Measurements from ENCODE around the gene COL8A2.

Gene COL8A2

DNA sequence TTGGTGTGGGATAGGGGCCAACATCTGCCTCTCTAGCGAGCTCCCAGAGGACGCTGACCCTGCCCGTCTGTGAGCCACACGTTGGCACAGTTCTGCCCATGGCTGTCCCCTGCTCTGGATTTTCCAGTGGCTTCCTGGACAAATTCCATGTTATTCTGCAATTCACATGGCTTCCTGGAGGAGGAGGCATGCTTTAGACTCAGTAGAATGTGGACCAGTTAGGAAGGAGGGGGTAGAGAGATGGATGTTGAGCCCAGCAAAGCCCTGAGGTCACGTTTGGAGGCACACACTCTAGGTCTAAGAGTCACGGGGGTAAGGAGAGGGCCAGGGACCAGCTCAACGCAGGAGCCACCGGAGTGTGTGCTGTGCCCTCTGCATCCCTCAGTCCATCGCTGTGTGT, 12.2 kb downstream of the COL8A2 start:
- TF ChIP-seq, protein P1, sequence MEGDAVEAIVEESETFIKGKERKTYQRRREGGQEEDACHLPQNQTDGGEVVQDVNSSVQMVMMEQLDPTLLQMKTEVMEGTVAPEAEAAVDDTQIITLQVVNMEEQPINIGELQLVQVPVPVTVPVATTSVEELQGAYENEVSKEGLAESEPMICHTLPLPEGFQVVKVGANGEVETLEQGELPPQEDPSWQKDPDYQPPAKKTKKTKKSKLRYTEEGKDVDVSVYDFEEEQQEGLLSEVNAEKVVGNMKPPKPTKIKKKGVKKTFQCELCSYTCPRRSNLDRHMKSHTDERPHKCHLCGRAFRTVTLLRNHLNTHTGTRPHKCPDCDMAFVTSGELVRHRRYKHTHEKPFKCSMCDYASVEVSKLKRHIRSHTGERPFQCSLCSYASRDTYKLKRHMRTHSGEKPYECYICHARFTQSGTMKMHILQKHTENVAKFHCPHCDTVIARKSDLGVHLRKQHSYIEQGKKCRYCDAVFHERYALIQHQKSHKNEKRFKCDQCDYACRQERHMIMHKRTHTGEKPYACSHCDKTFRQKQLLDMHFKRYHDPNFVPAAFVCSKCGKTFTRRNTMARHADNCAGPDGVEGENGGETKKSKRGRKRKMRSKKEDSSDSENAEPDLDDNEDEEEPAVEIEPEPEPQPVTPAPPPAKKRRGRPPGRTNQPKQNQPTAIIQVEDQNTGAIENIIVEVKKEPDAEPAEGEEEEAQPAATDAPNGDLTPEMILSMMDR (IDR thresholded peaks at IDR 0.05; ENCODE audit: insufficient read depth, low read length, poor library complexity, severe bottlenecking): no peak
- DNase-seq (ENCODE audit: extremely low read depth, insufficient read length): no peak
- Histone ChIP-seq H3K27me3 (replicated peaks; ENCODE audit: control insufficient read depth, insufficient read depth, low read length) (no peaks in the 10 kb centered on the region; the same call in 1 of the 2 replicates), H3K36me3 (ENCODE audit: control insufficient read depth, insufficient read depth, low read length) (no peaks in the 10 kb centered on the region), H3K4me3 (replicated peaks; ENCODE audit: low read depth, low read length) (no peak overlapping the region)

DNA sequence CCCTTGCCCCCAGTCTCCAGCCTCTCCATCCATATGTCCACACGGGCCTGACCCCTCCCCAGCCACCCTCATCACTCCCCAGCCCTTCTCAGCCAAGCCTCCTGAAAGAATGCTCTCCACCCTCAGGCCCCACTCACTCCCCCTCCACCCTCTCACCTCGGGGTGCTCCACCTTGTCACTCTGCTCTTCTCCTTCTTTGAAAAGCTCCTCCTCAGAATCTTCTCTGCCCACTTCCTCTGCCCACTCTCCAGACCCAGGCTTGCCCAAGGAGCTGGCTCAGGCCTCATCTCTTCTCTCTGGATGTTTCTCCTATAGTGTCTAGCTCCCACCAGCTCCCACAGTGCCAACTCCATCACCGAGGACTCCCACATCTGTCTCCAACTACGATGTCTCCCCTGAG, 13.9 kb downstream of the COL8A2 start:
- H3K36me3 ChIP-seq (ENCODE audit: control insufficient read depth, insufficient read depth, low read length): no peaks in the 10 kb centered on the region
- H3K4me3 ChIP-seq (replicated peaks; ENCODE audit: low read depth, low read length): no peak overlapping the region
- TF ChIP-seq, protein P1 (IDR thresholded peaks at IDR 0.05; ENCODE audit: insufficient read depth, low read length, poor library complexity, severe bottlenecking): no peak
- no peak for DNase-seq (ENCODE audit: extremely low read depth, insufficient read length)
- no peaks in the 10 kb centered on the region; the same call in 1 of the 2 replicates for H3K27me3 ChIP-seq (replicated peaks; ENCODE audit: control insufficient read depth, insufficient read depth, low read length)

DNA sequence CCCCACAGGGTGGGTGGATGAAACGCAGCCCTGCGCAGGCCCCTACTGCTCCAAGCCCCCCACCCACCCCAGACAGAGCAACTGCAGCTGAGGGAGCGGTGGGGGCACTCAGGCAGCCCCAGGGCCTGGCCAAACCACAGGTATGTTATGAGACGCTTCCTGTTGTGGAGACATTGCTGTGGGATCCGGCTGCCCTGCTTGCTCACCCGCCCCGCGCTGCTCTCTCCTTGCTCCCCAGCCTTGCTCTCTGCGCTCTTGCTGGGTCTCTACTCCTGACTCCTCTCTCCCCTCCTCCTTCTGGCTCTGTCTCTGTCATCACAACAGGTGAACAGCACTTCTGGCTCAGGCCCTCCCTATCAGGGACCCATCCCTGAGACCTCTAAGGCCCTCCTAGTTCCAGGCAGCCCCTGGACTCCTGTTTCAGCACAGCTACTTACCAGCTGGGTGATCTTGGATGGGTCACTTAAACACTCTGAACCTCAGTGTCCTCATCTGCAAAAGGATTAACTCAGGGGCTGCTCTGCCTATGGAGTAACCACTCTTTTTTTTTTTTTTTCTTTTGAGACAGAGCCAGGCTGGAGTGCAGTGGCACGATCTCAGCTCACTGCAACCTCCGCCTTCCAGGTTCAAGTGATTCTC, 15.9 kb downstream of the COL8A2 start:
- no peaks in the 10 kb centered on the region for H3K36me3 ChIP-seq (ENCODE audit: control insufficient read depth, insufficient read depth, low read length)
- DNase-seq (ENCODE audit: extremely low read depth, insufficient read length): no peak
- H3K4me3 ChIP-seq (replicated peaks; ENCODE audit: low read depth, low read length): no peak overlapping the region
- TF ChIP-seq, protein P1 (IDR thresholded peaks at IDR 0.05; ENCODE audit: insufficient read depth, low read length, poor library complexity, severe bottlenecking): no peak
- no peaks in the 10 kb centered on the region; the same call in 1 of the 2 replicates for H3K27me3 ChIP-seq (replicated peaks; ENCODE audit: control insufficient read depth, insufficient read depth, low read length)

DNA sequence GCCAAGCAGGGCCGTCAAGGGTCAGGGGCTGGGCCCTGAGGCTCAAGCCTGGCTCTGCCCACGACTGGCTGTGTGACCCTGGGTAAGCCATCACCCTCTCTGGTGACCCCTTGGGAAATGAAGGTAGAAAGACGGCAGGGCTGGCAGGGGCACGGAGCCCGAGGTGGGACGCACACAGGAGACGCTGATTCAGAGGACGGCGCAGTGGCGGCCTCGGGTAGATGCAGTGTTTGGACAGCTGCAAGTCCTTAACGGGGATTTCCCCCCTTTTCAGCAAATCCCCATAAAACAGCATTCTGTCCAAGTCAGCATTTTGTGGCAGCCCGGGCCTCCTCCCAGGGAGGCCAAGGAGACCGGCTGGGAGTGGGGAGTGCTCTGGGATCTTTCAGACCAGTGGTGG, 16.7 kb downstream of the COL8A2 start:
- TF ChIP-seq, protein P1 (IDR thresholded peaks at IDR 0.05; ENCODE audit: insufficient read depth, low read length, poor library complexity, severe bottlenecking): no peak
- Histone ChIP-seq H3K4me3 (replicated peaks; ENCODE audit: low read depth, low read length) (no peak overlapping the region), H3K27me3 (replicated peaks; ENCODE audit: control insufficient read depth, insufficient read depth, low read length) (no peaks in the 10 kb centered on the region; the same call in 1 of the 2 replicates), H3K36me3 (ENCODE audit: control insufficient read depth, insufficient read depth, low read length) (no peaks in the 10 kb centered on the region)
- DNase-seq (ENCODE audit: extremely low read depth, insufficient read length): no peak

DNA sequence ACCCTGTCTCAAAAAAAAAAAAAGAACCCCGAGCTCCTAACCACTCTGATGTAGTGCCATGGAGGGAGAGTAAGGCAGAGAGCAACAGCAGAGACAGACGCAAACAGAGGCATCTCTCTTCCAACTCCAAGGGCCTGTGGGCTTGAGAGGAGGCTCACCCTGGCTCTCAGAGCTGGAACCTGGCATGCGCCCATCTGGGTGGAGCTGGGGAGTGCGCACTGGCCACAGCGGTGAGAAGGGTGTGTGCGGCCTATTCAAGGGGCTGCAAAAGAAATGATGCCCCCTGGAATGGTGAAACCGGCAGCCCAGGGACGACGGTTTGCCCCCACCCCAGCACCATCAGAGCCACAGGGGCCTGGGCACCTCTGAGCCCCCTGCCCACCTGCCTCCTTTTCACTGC, 17.6 kb downstream of the COL8A2 start:
- no peaks in the 10 kb centered on the region for H3K27me3 ChIP-seq (replicated peaks; ENCODE audit: control insufficient read depth, insufficient read depth, low read length)
- no peak overlapping the region for H3K4me3 ChIP-seq (replicated peaks; ENCODE audit: low read depth, low read length)
- DNase-seq (ENCODE audit: extremely low read depth, insufficient read length): no peak
- H3K36me3 ChIP-seq (ENCODE audit: control insufficient read depth, insufficient read depth, low read length): no peaks in the 10 kb centered on the region
- TF ChIP-seq, protein P1 (IDR thresholded peaks at IDR 0.05; ENCODE audit: insufficient read depth, low read length, poor library complexity, severe bottlenecking): no peak

DNA sequence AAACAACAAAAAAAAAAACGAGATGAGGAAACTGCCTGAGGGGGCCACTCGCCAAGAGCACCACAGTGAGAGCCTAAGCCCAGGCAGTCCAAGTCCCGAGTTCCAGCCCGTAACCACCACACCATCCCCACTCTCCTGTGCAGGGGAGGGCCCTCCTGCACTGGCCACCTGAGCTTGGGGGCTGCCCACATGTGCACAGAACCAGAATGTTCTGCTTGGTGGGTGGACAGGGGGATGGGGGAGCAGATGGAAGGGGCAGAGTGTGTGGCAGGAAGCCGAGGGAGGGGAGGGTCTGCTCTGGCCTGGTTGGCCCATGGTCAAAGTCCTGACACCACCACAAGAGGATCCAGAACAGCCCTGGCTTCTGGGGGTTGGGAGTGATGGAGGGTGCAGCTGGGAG, 18.8 kb downstream of the COL8A2 start:
- TF ChIP-seq, protein P1 (IDR thresholded peaks at IDR 0.05; ENCODE audit: insufficient read depth, low read length, poor library complexity, severe bottlenecking): no peak
- Histone ChIP-seq H3K4me3 (replicated peaks; ENCODE audit: low read depth, low read length) (no peak overlapping the region), H3K27me3 (replicated peaks; ENCODE audit: control insufficient read depth, insufficient read depth, low read length) (no peaks in the 10 kb centered on the region), H3K36me3 (ENCODE audit: control insufficient read depth, insufficient read depth, low read length) (no peaks in the 10 kb centered on the region)
- DNase-seq (ENCODE audit: extremely low read depth, insufficient read length): no peak

All from GM06990 (cell line).